IPS-18c (cell line): ENCODE results near the gene PFKP.

Experiments
- H3K4me3 ChIP-seq: 2 replicates; pipeline ENCODE4 v1.7.0; 2013; ENCODE audit warnings: low read depth, mild to moderate bottlenecking, low read length, moderate library complexity; ENCODE audit not compliant: insufficient read depth
- H3K9me3 ChIP-seq: one replicate; pipeline ENCODE4 v1.6.1; 2013; ENCODE audit warnings: mild to moderate bottlenecking, low read length, moderate library complexity; ENCODE audit not compliant: control insufficient read depth, insufficient read depth

Gene PFKP

GRCh38 chr10:3172446-3173170 is 105.3 kb downstream of the PFKP start, which contains the start of gene PITRM1:
PITRM1 (minus strand) TSS chr10:3172782; CDS start chr10:3172772, 10 bp downstream.
- Histone ChIP-seq H3K9me3 (no peaks in the 10 kb centered on the region), H3K4me3 (peak within 1 kb of the TSS; percentile 82)

GRCh38 chr10:3173171-3173878 is 106.0 kb downstream of the PFKP start:
- Histone ChIP-seq H3K4me3 (peak overlapping the region; percentile 46), H3K9me3 (no peaks in the 10 kb centered on the region)

GRCh38 chr10:3178042-3178441 is 110.7 kb downstream of the PFKP start:
- Histone ChIP-seq H3K9me3 (no peaks in the 10 kb centered on the region), H3K4me3 (no peak overlapping the region)

DNA sequence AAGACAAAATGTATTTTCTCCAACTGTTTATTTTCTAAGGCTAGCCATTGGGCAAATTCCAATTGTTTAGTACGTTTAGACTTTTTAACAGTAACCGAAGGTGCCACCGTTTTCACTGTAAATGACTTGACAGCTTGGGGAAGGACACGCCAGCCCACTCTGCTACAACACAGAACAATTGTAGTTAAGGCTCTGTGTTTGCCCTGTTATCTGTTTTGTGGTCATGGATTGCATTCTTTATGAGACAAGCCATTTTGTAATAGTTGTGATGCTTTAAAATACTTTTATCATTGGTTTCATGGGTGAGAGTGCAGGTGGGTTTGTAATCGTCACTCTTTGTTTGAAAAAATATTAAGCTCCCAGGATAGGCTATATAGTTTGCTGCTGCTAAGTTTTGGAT is 111.8 kb downstream of the PFKP start:
- no peaks in the 10 kb centered on the region for H3K9me3 ChIP-seq
- no peak overlapping the region for H3K4me3 ChIP-seq

- H3K9me3 ChIP-seq = no peaks in the 10 kb centered on the region
- no peak overlapping the region for H3K4me3 ChIP-seq
Observed at GRCh38 chr10:3180355-3181025, 113.1 kb downstream of the PFKP start.

GRCh38 chr10:3185386-3185785 is 118.0 kb downstream of the PFKP start:
- no peak overlapping the region for H3K4me3 ChIP-seq

GRCh38 chr10:3186368-3186767 is 119.0 kb downstream of the PFKP start:
- Histone ChIP-seq H3K9me3 (no peaks in the 10 kb centered on the region), H3K4me3 (no peak overlapping the region)

More at GRCh38 chr10:3185386-3185785, 118.0 kb downstream of the PFKP start:
- H3K9me3 ChIP-seq = no peaks in the 10 kb centered on the region
